OCI-LY1 (cell line): Measurements from ENCODE around the gene PPIB.

Experiments
- H2AFZ ChIP-seq: fragments of 200-600 bp; sonication (generic), shearing (Covaris generic); 2 replicates; pipeline ENCODE4 v1.6.0; 2014; ENCODE audit warnings: antibody characterized with exemption, mild to moderate bottlenecking, low read length
- H3F3A ChIP-seq: fragments of 200-600 bp; sonication (generic), shearing (Covaris generic); 2 replicates; pipeline ENCODE4 v1.6.0; 2014; ENCODE audit warnings: mild to moderate bottlenecking, antibody characterized with exemption, low read length, moderate library complexity; ENCODE audit not compliant: insufficient read depth
- H3K27ac ChIP-seq: fragments of 200-600 bp; sonication (generic); 2 replicates; pipeline ENCODE4 v1.5.1; 2014; ENCODE audit warnings: low read length, mixed run types, mild to moderate bottlenecking, low read depth; ENCODE audit not compliant: poor library complexity, severe bottlenecking
- H3K27me3 ChIP-seq: fragments of 200-600 bp; sonication (generic); 2 replicates; pipeline ENCODE4 v1.6.0; 2014; ENCODE audit warnings: antibody characterized with exemption, mild to moderate bottlenecking, low read length, moderate library complexity; ENCODE audit not compliant: insufficient read depth
- H3K36me3 ChIP-seq: fragments of 200-600 bp; sonication (generic); 2 replicates; pipeline ENCODE4 v1.6.1; 2014; ENCODE audit warnings: mild to moderate bottlenecking, antibody characterized with exemption, low read length, moderate library complexity, mixed read lengths; ENCODE audit not compliant: insufficient read depth
- H3K4me1 ChIP-seq: fragments of 200-600 bp; sonication (generic); 2 replicates; pipeline ENCODE4 v1.5.1; 2014; ENCODE audit warnings: mild to moderate bottlenecking, low read length, moderate library complexity; ENCODE audit not compliant: insufficient read depth, severe bottlenecking
- H3K4me2 ChIP-seq: fragments of 200-600 bp; sonication (generic), shearing (Covaris generic); 2 replicates; pipeline ENCODE4 v1.6.1; 2014; ENCODE audit warnings: low read length
- H3K4me3 ChIP-seq: fragments of 200-600 bp; sonication (generic); 2 replicates; pipeline ENCODE4 v1.5.1; 2014; ENCODE audit warnings: low read length, low read depth, mild to moderate bottlenecking, mixed read lengths; ENCODE audit not compliant: poor library complexity, severe bottlenecking
- H3K79me2 ChIP-seq: fragments of 200-600 bp; shearing (Covaris generic); 2 replicates; pipeline ENCODE4 v1.6.1; 2016; ENCODE audit warnings: mixed run types, low read length, mixed read lengths; ENCODE audit not compliant: insufficient read depth
- H3K9ac ChIP-seq: fragments of 200-600 bp; sonication (generic), shearing (Covaris generic); 2 replicates; pipeline ENCODE4 v1.6.1; 2014; ENCODE audit warnings: mild to moderate bottlenecking, low read length, mixed read lengths
- H3K9me2 ChIP-seq: fragments of 200-600 bp; sonication (generic), shearing (Covaris generic); 2 replicates; pipeline ENCODE4 v1.6.1; 2014; ENCODE audit warnings: low read depth, mild to moderate bottlenecking, low read length, mixed read lengths
- H3K9me3 ChIP-seq: fragments of 200-600 bp; shearing (Covaris generic); 2 replicates; pipeline ENCODE4 v1.6.1; 2014; ENCODE audit warnings: low read length, mixed read lengths
- H4K20me1 ChIP-seq: fragments of 200-600 bp; sonication (generic), shearing (Covaris generic); 2 replicates; pipeline ENCODE4 v1.6.0; 2016; ENCODE audit warnings: mild to moderate bottlenecking, low read length; ENCODE audit not compliant: insufficient read depth
- CTCF ChIP-seq: fragments of 200-600 bp; sonication (generic), shearing (Covaris generic); IDR thresholded peaks from 2 replicates; pipeline ENCODE4 v1.5.1; 2017; ENCODE audit warnings: mild to moderate bottlenecking, antibody characterized with exemption, low read length, moderate library complexity, mixed read lengths
- EZH2 ChIP-seq: fragments of 200-600 bp; sonication (generic), shearing (Covaris generic); IDR thresholded peaks from 2 replicates; pipeline ENCODE4 v1.8.0; 2017; ENCODE audit warnings: borderline replicate concordance, mixed run types, mild to moderate bottlenecking, antibody characterized with exemption, low read length, moderate library complexity, mixed read lengths

PPIB gene

GRCh38 chr15:64149893-64150578 is 12.8 kb downstream of the PPIB start:
- no peaks in the 10 kb centered on the region for H3K9me2 ChIP-seq
- H3K79me2 ChIP-seq, result no peaks in the 10 kb centered on the region
- H3F3A ChIP-seq, result no peaks in the 10 kb centered on the region
- H2AFZ ChIP-seq, result no peak overlapping the region
- peaks cover 11% of the 10 kb centered on the region; the same call in 1 of the 2 replicates for H3K36me3 ChIP-seq
- H3K27ac ChIP-seq, result no peak overlapping the region
- H3K4me1 ChIP-seq, result peaks cover 33% of the 10 kb centered on the region
- H3K9me3 ChIP-seq, result no peaks in the 10 kb centered on the region
- no peaks in the 10 kb centered on the region for H3K27me3 ChIP-seq
- no peaks in the 10 kb centered on the region for H4K20me1 ChIP-seq
- no peak overlapping the region for H3K4me3 ChIP-seq
- H3K9ac ChIP-seq, result no peak overlapping the region
- H3K4me2 ChIP-seq, result no peak overlapping the region; the same call in 1 of the 2 replicates
- TF ChIP-seq EZH2 (no peak), CTCF (no peak)

- no peak overlapping the region for H3K4me3 ChIP-seq
- H4K20me1 ChIP-seq, result no peaks in the 10 kb centered on the region
- H3K4me1 ChIP-seq, result peaks cover 38% of the 10 kb centered on the region
- H3K79me2 ChIP-seq, result no peaks in the 10 kb centered on the region
- H3K9ac ChIP-seq, result no peak overlapping the region
- H3K9me3 ChIP-seq, result no peaks in the 10 kb centered on the region
- no peak overlapping the region for H3K4me2 ChIP-seq
- no peaks in the 10 kb centered on the region for H3K9me2 ChIP-seq
- no peaks in the 10 kb centered on the region for H3K27me3 ChIP-seq
- peaks cover 8% of the 10 kb centered on the region; the same call in 1 of the 2 replicates for H3K36me3 ChIP-seq
- H2AFZ ChIP-seq, result no peak overlapping the region
- H3K27ac ChIP-seq, result no peak overlapping the region
- TF ChIP-seq CTCF (peak; percentile 41; the same call in 1 of the 2 replicates), EZH2 (no peak)
- H3F3A ChIP-seq, result no peaks in the 10 kb centered on the region
These were observed 13.4 kb downstream of the PPIB start for GRCh38 chr15:64149424-64149823.

- H3F3A ChIP-seq, result no peaks in the 10 kb centered on the region
- H3K27me3 ChIP-seq, result no peaks in the 10 kb centered on the region
- no peaks in the 10 kb centered on the region for H4K20me1 ChIP-seq
- H3K9ac ChIP-seq, result no peak overlapping the region
- no peak for TF ChIP-seq EZH2
- TF ChIP-seq CTCF, result no peak
- peaks cover 35% of the 10 kb centered on the region for H3K4me1 ChIP-seq
- no peak overlapping the region for H3K4me2 ChIP-seq
- H3K79me2 ChIP-seq, result no peaks in the 10 kb centered on the region
- no peaks in the 10 kb centered on the region for H3K9me3 ChIP-seq
- H3K4me3 ChIP-seq, result no peak overlapping the region
- peaks cover 2% of the 10 kb centered on the region; the same call in 1 of the 2 replicates for H3K36me3 ChIP-seq
- no peaks in the 10 kb centered on the region for H3K9me2 ChIP-seq
- no peak overlapping the region for H2AFZ ChIP-seq
- no peak overlapping the region for H3K27ac ChIP-seq
These were observed 14.2 kb downstream of the PPIB start for GRCh38 chr15:64148581-64148980.
